Upper lobe of left lung (tissue), 6 donors: ENCODE data around the gene GBX2. TPM values are rescaled to one million over a fixed set of nuclear protein-coding genes. Genes with fewer than 3 reads are reported as not detected.

Experiments used
- ATAC-seq, 2 donors: fragments of 200-7000 bp; cut with Tn5 transposase; one replicate each; pipeline ENCODE4 v1.9.1; 2022; ENCODE audit warnings: mild to moderate bottlenecking in 2 of 2, moderate library complexity in 2 of 2; ENCODE audit not compliant: low FRiP score in 2 of 2
- DNase-seq, 2 donors: peaks; one replicate each; pipeline ENCODE4 v3.0.0-alpha.2; 2019 to 2020
- H3K27ac ChIP-seq, 4 donors: fragments of 200-600 bp; sonication (generic); one replicate each; pipeline ENCODE4 v1.5.1; 2016 to 2019
- H3K27me3 ChIP-seq, 4 donors: fragments of 200-600 bp; sonication (generic); one replicate each; pipeline ENCODE4 v1.5.1; 2017 to 2019
- H3K36me3 ChIP-seq, 4 donors: fragments of 200-600 bp; sonication (generic); one replicate each; pipeline ENCODE4 v1.5.1; 2016 to 2019
- H3K4me1 ChIP-seq, 4 donors: fragments of 200-600 bp; sonication (generic); one replicate each; pipeline ENCODE4 v1.5.1; 2018 to 2019
- H3K4me3 ChIP-seq, 4 donors: fragments of 200-600 bp; sonication (generic); one replicate each; pipeline ENCODE4 v1.5.1; 2017 to 2019; ENCODE audit warnings: mild to moderate bottlenecking in 2 of 4, moderate library complexity in 1 of 4
- H3K9me3 ChIP-seq, 4 donors: fragments of 200-600 bp; sonication (generic); one replicate each; pipeline ENCODE4 v1.5.1; 2018 to 2019
- EP300 ChIP-seq, 4 donors: sonication (generic); formaldehyde crosslinking; IDR thresholded peaks; one replicate each; pipeline ENCODE4 v1.5.1; 2017; ENCODE audit warnings: antibody characterized with exemption in 4 of 4, control low read depth in 2 of 4
- POLR2A ChIP-seq, 4 donors: fragments of 450-650 bp; IDR thresholded peaks; one replicate each; pipeline ENCODE4 v1.5.1; 2016 to 2017; ENCODE audit warnings: antibody characterized with exemption in 4 of 4, mild to moderate bottlenecking in 2 of 4
- POLR2AphosphoS5 ChIP-seq, 2 donors: sonication (generic); formaldehyde crosslinking; IDR thresholded peaks; one replicate each; pipeline ENCODE4 v1.5.1; 2017; ENCODE audit warnings: antibody characterized with exemption in 2 of 2
- WGBS, 2 donors: methylation state at CpG; one replicate each; pipeline ENCODE4 v1.1.5; 2017 to 2018; 5-methylcytosine and 5-hydroxymethylcytosine counted together
- total RNA-seq, 6 donors: library from RNA; depleted of rRNA in 4 of 6; stranded (reverse); fragments of >200 nt in 4 of 6; gene quantifications; one replicate each; pipeline versions ENCODE4 v1.1.0 to v1.2.1, GENCODE V29; 2016 to 2021
- TF ChIP-seq, protein P1 (sequence below), 6 experiments: fragments of 450-650 bp in 4 of 6; fragments of 200-600 bp in 2 of 6; sonication (generic) in 2 of 6; IDR thresholded peaks; one replicate each; pipeline ENCODE4 v1.5.1; 2016 to 2019; ENCODE audit warnings: antibody characterized with exemption in 6 of 6
- donor health status: DM: no; HTN: no; CAD: no; lungs with moderate emphysema.
- donor health status: DM: no; HTN: yes; CAD: no; lungs with severe emphysema.

The GBX2 gene
- total RNA-seq, 6 donors from 2014 or later = not detected

DNA sequence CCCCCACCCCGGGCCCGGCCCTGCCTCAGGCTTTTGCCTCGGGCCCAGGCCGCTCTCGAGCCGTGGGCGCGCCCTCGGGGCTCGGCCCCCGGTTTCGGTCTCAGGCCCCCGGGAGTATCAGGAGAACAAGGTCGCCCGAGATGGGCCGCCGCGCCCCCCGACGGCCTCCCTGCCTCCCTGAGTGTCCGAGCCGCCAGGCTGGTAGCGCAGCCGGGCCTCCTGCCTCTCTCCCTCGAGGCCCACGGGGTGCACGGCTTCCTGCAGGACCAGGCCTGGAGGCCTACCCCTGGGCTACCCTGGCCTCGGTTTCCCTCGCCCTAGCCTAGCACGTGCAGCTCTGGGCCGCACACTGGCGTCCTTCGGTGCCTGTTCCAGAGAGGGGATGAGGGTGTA is 8.4 kb downstream of the GBX2 start:
- 15 to 43% methylated on average over 4 to 27 of the region's 33 CpGs for WGBS, 2 donors

GRCh38 chr2:236158969-236159777 is 9.0 kb downstream of the GBX2 start:
- ATAC-seq = no peak
- Histone ChIP-seq H3K4me1 (peaks cover 8 to 20% (median 12%) of the 10 kb centered on the region in 4 donors), H3K9me3 (no peaks in the 10 kb centered on the region), H3K27me3 (peaks cover 2 to 36% (median 20%) of the 10 kb centered on the region in 4 donors), H3K36me3 (no peaks in the 10 kb centered on the region), H3K27ac (no peak overlapping the region), H3K4me3 (no peak overlapping the region)
- no peak for DNase-seq
- WGBS, 2 donors = 32 to 42% methylated on average over 14 to 38 of the region's 45 CpGs
- TF ChIP-seq POLR2AphosphoS5 (IDR thresholded peaks at IDR 0.05) (no peak), POLR2A (IDR thresholded peaks at IDR 0.05) (no peak), EP300 (IDR thresholded peaks at IDR 0.05) (no peak)
- TF ChIP-seq, protein P1, sequence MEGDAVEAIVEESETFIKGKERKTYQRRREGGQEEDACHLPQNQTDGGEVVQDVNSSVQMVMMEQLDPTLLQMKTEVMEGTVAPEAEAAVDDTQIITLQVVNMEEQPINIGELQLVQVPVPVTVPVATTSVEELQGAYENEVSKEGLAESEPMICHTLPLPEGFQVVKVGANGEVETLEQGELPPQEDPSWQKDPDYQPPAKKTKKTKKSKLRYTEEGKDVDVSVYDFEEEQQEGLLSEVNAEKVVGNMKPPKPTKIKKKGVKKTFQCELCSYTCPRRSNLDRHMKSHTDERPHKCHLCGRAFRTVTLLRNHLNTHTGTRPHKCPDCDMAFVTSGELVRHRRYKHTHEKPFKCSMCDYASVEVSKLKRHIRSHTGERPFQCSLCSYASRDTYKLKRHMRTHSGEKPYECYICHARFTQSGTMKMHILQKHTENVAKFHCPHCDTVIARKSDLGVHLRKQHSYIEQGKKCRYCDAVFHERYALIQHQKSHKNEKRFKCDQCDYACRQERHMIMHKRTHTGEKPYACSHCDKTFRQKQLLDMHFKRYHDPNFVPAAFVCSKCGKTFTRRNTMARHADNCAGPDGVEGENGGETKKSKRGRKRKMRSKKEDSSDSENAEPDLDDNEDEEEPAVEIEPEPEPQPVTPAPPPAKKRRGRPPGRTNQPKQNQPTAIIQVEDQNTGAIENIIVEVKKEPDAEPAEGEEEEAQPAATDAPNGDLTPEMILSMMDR (IDR thresholded peaks at IDR 0.05) = no peak

More for the DNA sequence above, 8.4 kb downstream of the GBX2 start:
- no peak overlapping the region for H3K27ac ChIP-seq
- ATAC-seq (no peak), DNase-seq (peak in 1 of 2 donors; percentile 83)
- H3K9me3 ChIP-seq = no peaks in the 10 kb centered on the region
- no peaks in the 10 kb centered on the region for H3K36me3 ChIP-seq
- H3K4me3 ChIP-seq = no peak overlapping the region
- peaks cover 2 to 42% (median 26%) of the 10 kb centered on the region in 4 donors for H3K27me3 ChIP-seq
- TF ChIP-seq POLR2A (IDR thresholded peaks at IDR 0.05) = no peak
- TF ChIP-seq, protein P1 (IDR thresholded peaks at IDR 0.05) = no peak
- TF ChIP-seq POLR2AphosphoS5 (IDR thresholded peaks at IDR 0.05) = no peak
- no peak for TF ChIP-seq EP300 (IDR thresholded peaks at IDR 0.05)
- H3K4me1 ChIP-seq = peaks cover 14 to 26% (median 18%) of the 10 kb centered on the region in 4 donors

DNA sequence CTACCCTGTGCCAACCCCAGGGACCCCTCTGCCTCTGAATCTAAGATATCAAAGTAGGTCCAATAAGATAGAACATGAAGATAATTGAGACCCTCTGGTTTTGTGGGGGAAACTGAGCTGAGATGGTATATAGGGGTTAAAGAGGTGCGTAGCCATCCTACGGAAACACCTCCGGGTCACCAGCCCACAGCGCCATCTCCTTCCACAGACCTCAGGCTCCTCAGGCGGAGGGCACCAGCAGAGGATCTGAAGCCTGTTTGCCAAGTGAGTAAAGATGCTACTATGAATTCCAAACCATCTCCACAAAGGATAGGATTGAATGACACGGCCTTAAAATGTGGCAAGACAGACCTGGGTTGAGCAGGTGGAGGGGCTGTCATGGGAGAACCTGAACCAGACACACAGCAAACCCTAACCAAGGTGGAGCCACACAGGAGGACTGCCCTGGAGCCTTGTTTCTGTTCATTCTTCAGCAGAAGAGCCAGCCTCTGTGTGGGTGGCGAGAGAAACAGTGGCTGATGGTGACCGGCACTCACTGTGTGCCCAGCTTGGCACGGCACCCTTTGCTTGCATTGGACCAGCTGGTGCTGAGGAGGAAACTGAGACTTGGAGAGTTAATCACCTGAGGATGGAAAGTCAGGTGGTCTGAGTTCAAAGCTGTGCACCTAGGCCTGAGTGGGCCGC is 10.2 kb downstream of the GBX2 start:
- TF ChIP-seq EP300 (IDR thresholded peaks at IDR 0.05) = no peak
- peaks cover 0 to 8% (median 2%) of the 10 kb centered on the region in 4 donors for H3K4me1 ChIP-seq
- DNase-seq (no peak), ATAC-seq (no peak)
- no peak overlapping the region for H3K27ac ChIP-seq
- WGBS, 2 donors = 87 to 90% methylated on average over 6 to 10 of the region's 10 CpGs
- no peak overlapping the region for H3K4me3 ChIP-seq
- no peaks in the 10 kb centered on the region for H3K36me3 ChIP-seq
- H3K27me3 ChIP-seq = peaks cover 0 to 24% (median 10%) of the 10 kb centered on the region in 4 donors
- peaks cover 0 to 5% (median 2%) of the 10 kb centered on the region in 4 donors for H3K9me3 ChIP-seq

- no peak overlapping the region for H3K27ac ChIP-seq
- no peak for DNase-seq
- peaks cover 0 to 9% (median 7%) of the 10 kb centered on the region in 4 donors for H3K9me3 ChIP-seq
- peaks cover 0 to 7% (median 2%) of the 10 kb centered on the region in 4 donors for H3K4me1 ChIP-seq
- no peak overlapping the region for H3K4me3 ChIP-seq
- H3K36me3 ChIP-seq = no peaks in the 10 kb centered on the region
- peaks cover 0 to 20% (median 10%) of the 10 kb centered on the region in 4 donors for H3K27me3 ChIP-seq
- 88 to 91% methylated on average over 6 of the region's 6 CpGs for WGBS, 2 donors
- ATAC-seq = no peak
- TF ChIP-seq EP300 (IDR thresholded peaks at IDR 0.05) (no peak), POLR2AphosphoS5 (IDR thresholded peaks at IDR 0.05) (no peak), POLR2A (IDR thresholded peaks at IDR 0.05) (no peak)
- TF ChIP-seq, protein P1 (IDR thresholded peaks at IDR 0.05) = no peak
Measured at GRCh38 chr2:236157366-236157765, 10.8 kb downstream of the GBX2 start.

DNA sequence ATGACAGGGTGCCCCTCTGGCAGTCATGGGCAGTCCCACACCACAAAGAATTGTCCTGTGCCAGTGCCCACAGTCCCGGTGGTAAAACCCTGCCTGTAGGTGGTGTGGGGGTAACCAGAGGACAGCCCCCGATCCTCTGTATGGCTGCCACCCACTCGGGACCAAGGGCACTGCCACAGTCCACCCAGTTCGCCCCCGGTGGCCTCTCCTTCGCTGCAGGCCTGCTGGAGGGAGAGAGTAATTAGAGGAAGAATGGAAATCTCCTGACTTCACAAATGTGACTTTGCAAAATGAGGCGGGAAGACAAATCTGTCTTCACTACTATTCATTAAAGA is 11.4 kb downstream of the GBX2 start:
- TF ChIP-seq, protein P1 (IDR thresholded peaks at IDR 0.05) = no peak
- no peak for TF ChIP-seq POLR2A (IDR thresholded peaks at IDR 0.05)
- no peak for TF ChIP-seq POLR2AphosphoS5 (IDR thresholded peaks at IDR 0.05)
- TF ChIP-seq EP300 (IDR thresholded peaks at IDR 0.05) = no peak
- 85 to 88% methylated on average over 6 to 7 of the region's 7 CpGs for WGBS, 2 donors

More for the DNA sequence above, 11.4 kb downstream of the GBX2 start:
- DNase-seq (no peak), ATAC-seq (no peak)
- Histone ChIP-seq H3K4me1 (peaks cover 0 to 7% (median 2%) of the 10 kb centered on the region in 4 donors), H3K36me3 (no peaks in the 10 kb centered on the region), H3K9me3 (peaks cover 0 to 14% (median 9%) of the 10 kb centered on the region in 4 donors), H3K27me3 (peaks cover 0 to 15% (median 7%) of the 10 kb centered on the region in 4 donors), H3K4me3 (no peak overlapping the region), H3K27ac (no peak overlapping the region)
